GM12872 (cell line): ENCODE measurements around the gene LRRC3B.

ENCODE experiments used
- CTCF ChIP-seq: IDR thresholded peaks from 3 replicates; pipeline ENCODE4 v1.5.1; 2011; ENCODE audit warnings: low read depth, mild to moderate bottlenecking, low read length, moderate library complexity; ENCODE audit not compliant: insufficient read depth

The LRRC3B gene

GRCh38 chr3:26624209-26624765, 1.7 kb downstream of the LRRC3B start:
- no peak for TF ChIP-seq CTCF

- no peak for TF ChIP-seq CTCF
These were observed 2.6 kb downstream of the LRRC3B start for GRCh38 chr3:26625187-26625586.

- no peak for TF ChIP-seq CTCF
These were observed 4.5 kb downstream of the LRRC3B start for GRCh38 chr3:26627080-26627479.

- no peak for TF ChIP-seq CTCF
These were observed 6.3 kb downstream of the LRRC3B start for GRCh38 chr3:26628915-26629314.

- TF ChIP-seq CTCF: no peak
These were observed 8.3 kb downstream of the LRRC3B start for GRCh38 chr3:26630669-26631389.

GRCh38 chr3:26631390-26631738, 8.8 kb downstream of the LRRC3B start:
- TF ChIP-seq CTCF: no peak

GRCh38 chr3:26634601-26635000, 12.0 kb downstream of the LRRC3B start:
- no peak for TF ChIP-seq CTCF
